Gastroesophageal sphincter (tissue), 4 donors: ENCODE data around the gene TMEM123. TPM values are rescaled to one million over a fixed set of nuclear protein-coding genes. Genes with fewer than 3 reads are reported as not detected.
"Not testable (repeated sequence)": the region's sequence is repeated elsewhere in the genome, so short reads cannot be mapped to it uniquely, and the experiment has no call there.

Experiments used
- ATAC-seq: fragments of 150-250 bp; one replicate; pipeline ENCODE4 v1.9.1; 2016; ENCODE audit warnings: mild to moderate bottlenecking, moderate library complexity
- H3K27ac ChIP-seq, 4 donors: fragments of 200-600 bp; sonication (generic) in 3 of 4; 1 replicate in 3 of 4; 2 replicates in 1 of 4; pipeline ENCODE4 v1.5.1; 2016 to 2019
- H3K27me3 ChIP-seq: fragments of 200-600 bp; sonication (generic); one replicate; pipeline ENCODE4 v1.5.1; 2019
- H3K36me3 ChIP-seq, 2 donors: fragments of 200-600 bp; sonication (generic); one replicate each; pipeline ENCODE4 v1.5.1; 2019; ENCODE audit warnings: control low read depth in 1 of 2
- H3K4me1 ChIP-seq, 3 donors: fragments of 200-600 bp; sonication (generic); 1 replicate in 2 of 3; 2 replicates in 1 of 3; pipeline ENCODE4 v1.5.1; 2016 to 2019; ENCODE audit warnings: control low read depth in 2 of 3
- H3K4me3 ChIP-seq, 2 donors: fragments of 200-600 bp; sonication (generic); one replicate each; pipeline ENCODE4 v1.5.1; 2019; ENCODE audit warnings: mild to moderate bottlenecking in 1 of 2, moderate library complexity in 1 of 2
- H3K9me3 ChIP-seq, 3 donors: fragments of 200-600 bp; sonication (generic); one replicate each; pipeline ENCODE4 v1.5.1; 2017 to 2019; ENCODE audit warnings: control low read depth in 2 of 3
- EP300 ChIP-seq: sonication (generic); formaldehyde crosslinking; IDR thresholded peaks from one replicate; pipeline ENCODE4 v1.6.1; 2017; ENCODE audit warnings: antibody characterized with exemption, mild to moderate bottlenecking
- POLR2A ChIP-seq, 2 donors: fragments of 450-650 bp; IDR thresholded peaks; one replicate each; pipeline ENCODE4 v1.6.1; 2017; ENCODE audit warnings: antibody characterized with exemption in 2 of 2, mild to moderate bottlenecking in 2 of 2, moderate library complexity in 1 of 2
- POLR2AphosphoS5 ChIP-seq: sonication (generic); formaldehyde crosslinking; IDR thresholded peaks from one replicate; pipeline ENCODE4 v1.6.1; 2017; ENCODE audit warnings: antibody characterized with exemption
- WGBS, 2 donors: methylation state at CpG; one replicate each; pipeline ENCODE4 v1.1.5; 2018; ENCODE audit warnings: low coverage in 1 of 2; 5-methylcytosine and 5-hydroxymethylcytosine counted together
- total RNA-seq, 4 donors: library from RNA; depleted of rRNA; stranded (reverse); fragments of >200 nt; gene quantifications; one replicate each; pipeline ENCODE4 v1.1.0, GENCODE V29; 2016
- TF ChIP-seq, protein P1 (sequence below), 4 experiments: fragments of 200-600 bp in 2 of 4; fragments of 450-650 bp in 2 of 4; sonication (generic) in 1 of 4; IDR thresholded peaks; one replicate each; pipeline ENCODE4 v1.5.1; 2017 to 2019; ENCODE audit warnings: antibody characterized with exemption in 4 of 4, mild to moderate bottlenecking in 2 of 4, moderate library complexity in 2 of 4

Gene TMEM123
- total RNA-seq, 4 donors from 2014 or later, result 87.6 to 141 (median 101) TPM

- no peak for TF ChIP-seq POLR2A (IDR thresholded peaks at IDR 0.05)
- TF ChIP-seq POLR2AphosphoS5, result no peak
- TF ChIP-seq, protein P1, sequence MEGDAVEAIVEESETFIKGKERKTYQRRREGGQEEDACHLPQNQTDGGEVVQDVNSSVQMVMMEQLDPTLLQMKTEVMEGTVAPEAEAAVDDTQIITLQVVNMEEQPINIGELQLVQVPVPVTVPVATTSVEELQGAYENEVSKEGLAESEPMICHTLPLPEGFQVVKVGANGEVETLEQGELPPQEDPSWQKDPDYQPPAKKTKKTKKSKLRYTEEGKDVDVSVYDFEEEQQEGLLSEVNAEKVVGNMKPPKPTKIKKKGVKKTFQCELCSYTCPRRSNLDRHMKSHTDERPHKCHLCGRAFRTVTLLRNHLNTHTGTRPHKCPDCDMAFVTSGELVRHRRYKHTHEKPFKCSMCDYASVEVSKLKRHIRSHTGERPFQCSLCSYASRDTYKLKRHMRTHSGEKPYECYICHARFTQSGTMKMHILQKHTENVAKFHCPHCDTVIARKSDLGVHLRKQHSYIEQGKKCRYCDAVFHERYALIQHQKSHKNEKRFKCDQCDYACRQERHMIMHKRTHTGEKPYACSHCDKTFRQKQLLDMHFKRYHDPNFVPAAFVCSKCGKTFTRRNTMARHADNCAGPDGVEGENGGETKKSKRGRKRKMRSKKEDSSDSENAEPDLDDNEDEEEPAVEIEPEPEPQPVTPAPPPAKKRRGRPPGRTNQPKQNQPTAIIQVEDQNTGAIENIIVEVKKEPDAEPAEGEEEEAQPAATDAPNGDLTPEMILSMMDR (IDR thresholded peaks at IDR 0.05), result no peak
- TF ChIP-seq EP300, result no peak
- H3K36me3 ChIP-seq, result peaks cover 0 to 45% of the 10 kb centered on the region in 2 donors
- no peak overlapping the region for H3K4me3 ChIP-seq
- H3K27ac ChIP-seq, result no peak overlapping the region
- 83 to 94% methylated on average over 4 to 5 of the region's 5 CpGs for WGBS, 2 donors
- peaks cover 0 to 25% (median 2%) of the 10 kb centered on the region in 3 donors for H3K4me1 ChIP-seq
- no peaks in the 10 kb centered on the region for H3K27me3 ChIP-seq
- no peaks in the 10 kb centered on the region for H3K9me3 ChIP-seq
- no peak for ATAC-seq
Measured at GRCh38 chr11:102375720-102376399, 76.7 kb downstream of the TMEM123 start.

- not testable (repeated sequence) for H3K27ac ChIP-seq, ATAC-seq, H3K4me3 ChIP-seq, H3K9me3 ChIP-seq, H3K27me3 ChIP-seq
- 88 to 89% methylated on average over 1 to 22 of the region's 31 CpGs for WGBS, 2 donors
- peaks cover 0 to 35% of the 10 kb centered on the region in 2 donors for H3K36me3 ChIP-seq
- peaks cover 0 to 25% (median 2%) of the 10 kb centered on the region in 3 donors for H3K4me1 ChIP-seq
Measured at GRCh38 chr11:102374633-102375424, 77.7 kb downstream of the TMEM123 start.

DNA sequence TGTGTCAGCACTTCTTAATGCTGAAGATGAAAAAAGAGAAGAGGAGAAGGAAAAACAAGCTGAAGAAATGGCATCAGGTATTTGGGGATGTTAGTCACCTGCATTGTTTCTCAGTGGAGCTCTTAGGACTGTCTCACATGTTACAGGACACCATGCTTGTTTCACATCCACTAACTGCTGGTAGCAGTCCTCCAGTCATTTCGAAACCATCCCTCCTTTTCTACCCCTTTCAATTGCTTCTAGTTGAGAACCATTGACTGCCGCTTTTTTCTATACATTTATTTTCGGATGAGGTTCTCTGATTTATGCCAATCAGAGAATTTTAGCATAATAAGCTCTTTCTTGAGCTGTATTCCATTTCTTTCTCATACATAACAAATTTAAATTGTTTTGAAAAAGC lies 84.1 kb downstream of the TMEM123 start:
- no peak overlapping the region for H3K27ac ChIP-seq
- ATAC-seq, result no peak
- H3K9me3 ChIP-seq, result no peaks in the 10 kb centered on the region
- WGBS, 2 donors, result 87 to 88% methylated on average over 2 to 3 of the region's 3 CpGs
- H3K4me3 ChIP-seq, result no peak overlapping the region
- peaks cover 0 to 10% (median 0%) of the 10 kb centered on the region in 3 donors for H3K4me1 ChIP-seq
- H3K27me3 ChIP-seq, result no peaks in the 10 kb centered on the region
- TF ChIP-seq, protein P1 (IDR thresholded peaks at IDR 0.05), result no peak
- TF ChIP-seq POLR2AphosphoS5 (no peak), POLR2A (IDR thresholded peaks at IDR 0.05) (no peak), EP300 (no peak)
- H3K36me3 ChIP-seq, result peaks cover 3 to 52% of the 10 kb centered on the region in 2 donors

DNA sequence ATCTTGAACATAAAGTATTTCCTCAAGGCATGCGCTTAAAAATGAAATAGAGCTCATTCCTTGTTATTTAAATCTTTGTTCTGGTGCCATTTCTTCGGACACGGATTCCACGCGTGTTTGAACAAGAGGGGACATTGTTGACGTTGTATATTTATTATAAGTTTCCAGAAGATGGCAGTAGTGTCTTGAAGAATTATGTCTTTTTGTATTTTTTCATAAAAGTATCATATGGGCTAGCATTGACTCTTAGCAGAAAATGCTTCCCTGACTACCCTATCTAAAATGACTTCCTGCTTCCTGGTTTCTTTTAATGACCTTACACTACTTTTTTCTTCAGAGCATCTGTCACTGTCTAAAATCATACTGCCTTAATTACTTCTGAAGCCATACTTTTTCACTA lies 85.2 kb downstream of the TMEM123 start:
- H3K4me1 ChIP-seq, result peaks cover 0 to 10% (median 0%) of the 10 kb centered on the region in 3 donors
- no peak for ATAC-seq
- no peaks in the 10 kb centered on the region for H3K27me3 ChIP-seq
- 46 to 53% methylated on average over 6 of the region's 6 CpGs for WGBS, 2 donors
- H3K9me3 ChIP-seq, result no peaks in the 10 kb centered on the region
- no peak overlapping the region for H3K27ac ChIP-seq
- no peak overlapping the region for H3K4me3 ChIP-seq
- TF ChIP-seq POLR2A (IDR thresholded peaks at IDR 0.05), result no peak
- TF ChIP-seq POLR2AphosphoS5, result no peak
- no peak for TF ChIP-seq EP300
- TF ChIP-seq, protein P1 (IDR thresholded peaks at IDR 0.05), result no peak
- peaks cover 3 to 63% of the 10 kb centered on the region in 2 donors for H3K36me3 ChIP-seq

GRCh38 chr11:102364991-102365390 lies 87.6 kb downstream of the TMEM123 start:
- Histone ChIP-seq H3K27ac (no peak overlapping the region), H3K27me3 (no peaks in the 10 kb centered on the region), H3K4me3 (no peak overlapping the region), H3K4me1 (peaks cover 0 to 10% (median 0%) of the 10 kb centered on the region in 3 donors), H3K9me3 (peaks cover 0 to under 1% (median 0%) of the 10 kb centered on the region in 3 donors), H3K36me3 (peaks cover 3 to 81% of the 10 kb centered on the region in 2 donors)
- 25 to 53% methylated on average over 1 of the region's 1 CpG for WGBS, 2 donors
- no peak for TF ChIP-seq EP300
- TF ChIP-seq POLR2AphosphoS5, result no peak
- TF ChIP-seq POLR2A (IDR thresholded peaks at IDR 0.05), result no peak
- TF ChIP-seq, protein P1 (IDR thresholded peaks at IDR 0.05), result no peak
- no peak for ATAC-seq
